Endothelial cell of umbilical vein (primary cell): ENCODE results near the gene ZNF804A. TPM values are rescaled to one million over a fixed set of nuclear protein-coding genes. Genes with fewer than 3 reads are reported as not detected.

ENCODE experiments used
- BruUV-seq: library from RNA; stranded (reverse); fragments of 400-500 nt; replicated peaks from 2 replicates; lab custom pipeline; 2021; lab: Mats Ljungman, UMichigan
- CTCF ChIA-PET: fragments of 300-600, 350-600 bp; sonication (Branson Sonifier 250); formaldehyde crosslinking; loops from one replicate; lab custom pipeline; 2021; ENCODE audit warnings: antibody characterized with exemption, inconsistent platforms; lab: Charles Lee
- POLR2A ChIA-PET: fragments of 300-600, 350-600 bp; sonication (Branson Sonifier 250); formaldehyde crosslinking; loops from one replicate; lab custom pipeline; 2021; ENCODE audit warnings: antibody characterized with exemption, inconsistent platforms; lab: Charles Lee
- DNase-seq: peaks from one replicate; pipeline ENCODE4 v3.0.0-alpha.2; 2011; ENCODE audit warnings: low read depth, low spot score
- FAIRE-seq: peaks from 2 replicates; lab custom pipeline; 2011; peaks lifted over from hg19 to GRCh38; lab: Jason Lieb, UNC
- H2AFZ ChIP-seq: 2 replicates; pipeline ENCODE4 v1.6.0; 2012; ENCODE audit warnings: low read depth, low read length, control low read depth, inconsistent platforms
- H3K27ac ChIP-seq: 2 replicates; pipeline ENCODE4 v1.5.1; 2011; ENCODE audit warnings: low read depth, mild to moderate bottlenecking, control low read depth, low read length, moderate library complexity; ENCODE audit not compliant: insufficient read depth
- H3K27me3 ChIP-seq, 2 experiments: 2 replicates each; pipeline versions ENCODE4 v1.6.0 to v1.6.1; 2011; ENCODE audit warnings: low read length in 2 of 2, mixed read lengths in 1 of 2; ENCODE audit not compliant: control insufficient read depth in 2 of 2, insufficient read depth in 2 of 2
- H3K36me3 ChIP-seq, 2 experiments: 2 replicates in 1 of 2; 3 replicates in 1 of 2; pipeline ENCODE4 v1.5.1; 2011; ENCODE audit warnings: low read length in 2 of 2, mild to moderate bottlenecking in 1 of 2, moderate library complexity in 1 of 2; ENCODE audit not compliant: control insufficient read depth in 2 of 2, insufficient read depth in 2 of 2; ENCODE audit errors: extremely low read depth in 1 of 2
- H3K4me1 ChIP-seq: 3 replicates; pipeline ENCODE4 v1.5.1; 2011; ENCODE audit warnings: mild to moderate bottlenecking, low read length; ENCODE audit not compliant: control insufficient read depth, insufficient read depth; ENCODE audit errors: extremely low read depth
- H3K4me2 ChIP-seq: 2 replicates; pipeline ENCODE4 v1.6.1; 2011; ENCODE audit warnings: low read length, control low read depth, mixed read lengths; ENCODE audit not compliant: insufficient read depth
- H3K4me3 ChIP-seq, 3 experiments: fragments of 200-600 bp in 1 of 3; sonication (generic), shearing (Covaris generic) in 1 of 3; replicated peaks in 1 of 3; 2 replicates each; pipeline ENCODE4 v1.5.1; 2011 to 2016; ENCODE audit warnings: control low read depth in 3 of 3, low read length in 3 of 3, mild to moderate bottlenecking in 2 of 3, inconsistent platforms in 1 of 3, low read depth in 1 of 3, moderate library complexity in 1 of 3; ENCODE audit not compliant: insufficient read depth in 1 of 3
- H3K79me2 ChIP-seq: 2 replicates; pipeline ENCODE4 v1.6.0; 2012; ENCODE audit warnings: low read length, inconsistent platforms; ENCODE audit not compliant: control insufficient read depth, insufficient read depth
- H3K9ac ChIP-seq: replicated peaks from 2 replicates; pipeline ENCODE3; 2011; ENCODE audit warnings: low read length, control low read depth; ENCODE audit not compliant: insufficient read depth; ENCODE audit errors: extremely low read depth
- H3K9me1 ChIP-seq: replicated peaks from 3 replicates; pipeline ENCODE4 v1.6.0; 2011; ENCODE audit warnings: mild to moderate bottlenecking, low read length; ENCODE audit not compliant: control insufficient read depth, insufficient read depth; ENCODE audit errors: extremely low read depth
- H3K9me3 ChIP-seq: replicated peaks from 2 replicates; pipeline ENCODE4 v1.5.1; 2012; ENCODE audit warnings: low read length, inconsistent platforms; ENCODE audit not compliant: control insufficient read depth, insufficient read depth
- H4K20me1 ChIP-seq: replicated peaks from 2 replicates; pipeline ENCODE3; 2011; ENCODE audit warnings: mild to moderate bottlenecking, low read length; ENCODE audit not compliant: control insufficient read depth, insufficient read depth; ENCODE audit errors: extremely low read depth
- CTCF ChIP-seq, 2 donors: IDR thresholded peaks; 1 replicate in 1 of 2; 2 replicates in 1 of 2; pipeline ENCODE4 v1.5.1; 2011; ENCODE audit warnings: low read length in 2 of 2, mild to moderate bottlenecking in 2 of 2, moderate library complexity in 2 of 2, control low read depth in 1 of 2, inconsistent platforms in 1 of 2, low read depth in 1 of 2; ENCODE audit not compliant: insufficient read depth in 1 of 2; ENCODE audit errors: extremely low read depth in 1 of 2
- EZH2 ChIP-seq: IDR thresholded peaks from 2 replicates; pipeline ENCODE4 v1.6.1; 2012; ENCODE audit warnings: borderline replicate concordance, low read depth, mild to moderate bottlenecking, moderate library complexity, low read length, inconsistent platforms; ENCODE audit not compliant: severe bottlenecking
- FOS ChIP-seq: IDR thresholded peaks from 2 replicates; pipeline ENCODE4 v1.6.1; 2011; ENCODE audit warnings: mild to moderate bottlenecking, low read length, moderate library complexity, borderline replicate concordance; ENCODE audit not compliant: insufficient read depth
- GATA2 ChIP-seq: IDR thresholded peaks from 2 replicates; pipeline ENCODE4 v1.7.0; 2011; ENCODE audit warnings: low read depth, mild to moderate bottlenecking, moderate library complexity, mixed read lengths, low read length; ENCODE audit not compliant: insufficient read length, insufficient read depth
- JUN ChIP-seq: IDR thresholded peaks from 2 replicates; pipeline ENCODE4 v1.6.1; 2011; ENCODE audit warnings: borderline replicate concordance, low read depth; ENCODE audit not compliant: insufficient read length, insufficient read depth
- MYC ChIP-seq: IDR thresholded peaks from one replicate; pipeline ENCODE4 v1.6.1; 2011; ENCODE audit warnings: mild to moderate bottlenecking, low read depth, low read length
- POLR2A ChIP-seq: IDR thresholded peaks from 2 replicates; pipeline ENCODE4 v1.6.1; 2012; ENCODE audit warnings: low read depth, mild to moderate bottlenecking, control low read depth, low read length
- POLR2AphosphoS5 ChIP-seq: IDR thresholded peaks from 2 replicates; pipeline ENCODE4 v1.6.1; 2012; ENCODE audit warnings: low read depth, mild to moderate bottlenecking, control low read depth, low read length, moderate library complexity; ENCODE audit not compliant: insufficient read depth
- dilution Hi-C: fragments of 300-500 bp; cut with MboI; formaldehyde crosslinking; loops from one replicate; pipeline ENCODE4 v1.15.0; 2019; ENCODE audit warnings: low sequenced_read_pairs; ENCODE audit not compliant: extremely low pct_ligation_motif_present
- intact Hi-C: fragments of 100-400 bp; cut with micrococcal nuclease; formaldehyde crosslinking; loops from one replicate; pipeline ENCODE4 v1.10.0; 2022
- polyA plus RNA-seq, 4 experiments: library from polyadenylated mRNA; depleted of rRNA in 3 of 4; stranded (reverse) in 3 of 4; unstranded in 1 of 4; fragments of >200 nt; gene quantifications; 2 replicates each; pipeline versions ENCODE4 v1.2.1 to v1.2.3, GENCODE V29; 2011 to 2012; ENCODE audit warnings: missing spikeins in 1 of 4
- total RNA-seq: library from RNA; stranded (reverse); gene quantifications from 2 replicates; pipeline ENCODE4 v1.2.3, GENCODE V29; 2021
- TF ChIP-seq, protein P1 (sequence below): IDR thresholded peaks from 2 replicates; pipeline ENCODE4 v1.6.1; 2011; ENCODE audit not compliant: insufficient read depth, insufficient read length

Gene ZNF804A
- total and polyA plus RNA-seq, 2 donors (not counting 3 experiments of a cell fraction or from before 2014, with no cell fraction given) = 0.22 TPM; not detected in 1

DNA sequence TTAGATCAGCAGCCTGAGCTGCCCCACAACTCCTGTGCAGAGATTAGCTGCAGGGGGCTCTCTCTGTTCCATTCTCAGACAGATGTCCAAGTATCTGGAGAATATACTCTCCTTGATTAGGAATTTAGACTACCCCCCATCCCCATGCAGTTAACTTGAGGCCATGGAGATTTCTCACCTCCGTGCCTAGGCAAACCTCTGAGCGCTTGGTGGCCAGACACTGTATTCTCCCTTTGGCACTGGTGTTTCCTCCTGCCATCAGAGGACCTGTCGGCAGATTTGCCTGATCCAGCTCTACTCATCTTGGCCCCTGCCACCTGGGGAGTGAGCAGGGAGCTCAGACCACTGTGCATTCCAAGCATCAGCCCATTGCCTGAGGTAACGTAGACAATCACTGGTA lies 48.3 kb downstream of the ZNF804A start:
- H3K79me2 ChIP-seq = no peaks in the 10 kb centered on the region
- TF ChIP-seq GATA2 (no peak), FOS (no peak), MYC (no peak), POLR2AphosphoS5 (no peak), EZH2 (no peak), JUN (no peak), POLR2A (no peak), CTCF (IDR thresholded peaks at IDR 0.05; ENCODE audit: extremely low read depth in 1 of 2, insufficient read depth in 1 of 2, low read depth in 1 of 2, low read length in 2 of 2) (no peak)
- TF ChIP-seq, protein P1, sequence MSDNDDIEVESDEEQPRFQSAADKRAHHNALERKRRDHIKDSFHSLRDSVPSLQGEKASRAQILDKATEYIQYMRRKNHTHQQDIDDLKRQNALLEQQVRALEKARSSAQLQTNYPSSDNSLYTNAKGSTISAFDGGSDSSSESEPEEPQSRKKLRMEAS = no peak
- no peaks in the 10 kb centered on the region for H3K9me1 ChIP-seq
- POLR2A ChIA-PET = no interaction called here
- CTCF ChIA-PET = interaction anchor here (1.4 to 2.1 kb wide), 3 partner anchors 15 to 1092 kb away, joined by 4 to 6 read pairs (median 6); partner anchors contain the start of gene FSIP2
- H3K9me3 ChIP-seq = no peaks in the 10 kb centered on the region
- H3K36me3 ChIP-seq = no peaks in the 10 kb centered on the region
- no peak for FAIRE-seq
- no peak overlapping the region for H3K27ac ChIP-seq
- no peak overlapping the region for H3K4me3 ChIP-seq
- no TSS peak for BruUV-seq
- intact Hi-C loops (no loop called here), dilution Hi-C loops (no loop called here)
- H3K27me3 ChIP-seq = no peaks in the 10 kb centered on the region
- H3K9ac ChIP-seq = no peak overlapping the region
- no peaks in the 10 kb centered on the region for H4K20me1 ChIP-seq
- H3K4me1 ChIP-seq = no peaks in the 10 kb centered on the region
- no peak for DNase-seq
- no peak overlapping the region for H3K4me2 ChIP-seq
- H2AFZ ChIP-seq = no peak overlapping the region
